ENCODE measurements around the gene CATSPERE.
"Not testable (repeated sequence)": the region's sequence is repeated elsewhere in the genome, so short reads cannot be mapped to it uniquely, and the experiment has no call there.

The CATSPERE gene

DNA sequence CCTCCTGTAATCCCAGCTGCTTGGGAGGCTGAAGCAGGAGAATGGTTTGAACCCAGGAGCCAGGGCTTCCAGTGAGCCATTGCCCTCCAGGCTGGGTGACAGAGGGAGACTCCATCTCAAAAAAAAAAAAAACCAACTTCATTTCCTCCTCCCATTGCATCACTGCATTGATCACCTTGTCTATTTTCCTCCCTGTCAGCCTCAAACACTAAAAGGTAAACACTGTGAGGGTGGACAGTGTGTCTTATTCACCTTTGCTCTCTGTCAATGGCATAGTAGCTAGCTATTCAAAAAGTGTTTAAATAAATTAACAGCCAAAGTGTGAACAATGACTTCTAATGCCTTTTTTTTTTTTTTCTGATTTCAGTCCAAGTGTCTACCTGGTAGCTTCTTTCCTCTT is 178.5 kb downstream of the CATSPERE start:
- DNase-seq = no peak

DNA sequence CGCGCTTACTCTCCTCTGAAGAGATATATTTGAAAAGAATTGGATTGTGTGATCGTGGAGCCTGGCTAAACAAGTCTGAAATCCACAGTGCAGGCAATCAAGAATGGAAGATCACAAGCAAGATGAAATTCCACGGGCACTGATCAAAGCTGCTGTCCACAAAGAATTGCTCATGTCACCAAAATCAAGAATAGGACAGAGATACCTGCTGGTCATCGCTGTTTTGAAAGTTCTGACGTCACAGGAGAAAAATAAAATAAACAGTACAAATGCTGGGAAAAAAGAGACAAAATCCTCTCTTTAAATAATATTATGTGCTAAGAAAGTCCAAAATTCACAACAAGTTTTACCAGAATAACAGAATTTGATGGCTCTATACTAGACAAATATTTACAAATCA is 179.8 kb downstream of the CATSPERE start:
- DNase-seq = no peak

DNA sequence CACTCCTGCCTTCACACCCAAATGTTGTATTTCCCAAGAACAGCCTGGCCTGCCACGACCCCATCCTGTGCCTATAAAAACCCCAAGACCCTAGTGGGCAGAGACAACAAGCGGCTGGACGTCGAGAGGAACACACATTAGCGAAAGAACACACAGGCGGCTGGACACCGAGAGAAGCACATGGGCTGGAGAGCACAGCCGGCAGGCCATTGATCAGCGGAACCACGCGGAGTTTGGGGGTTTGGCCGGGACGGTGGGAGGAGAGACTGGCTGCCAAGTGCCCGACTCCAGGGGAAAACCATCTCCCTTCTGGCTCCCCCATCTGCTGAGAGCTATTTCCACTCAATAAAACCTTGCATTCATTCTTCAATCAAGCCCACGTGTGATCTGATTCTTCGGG is 181.5 kb downstream of the CATSPERE start:
- no peak for DNase-seq

DNA sequence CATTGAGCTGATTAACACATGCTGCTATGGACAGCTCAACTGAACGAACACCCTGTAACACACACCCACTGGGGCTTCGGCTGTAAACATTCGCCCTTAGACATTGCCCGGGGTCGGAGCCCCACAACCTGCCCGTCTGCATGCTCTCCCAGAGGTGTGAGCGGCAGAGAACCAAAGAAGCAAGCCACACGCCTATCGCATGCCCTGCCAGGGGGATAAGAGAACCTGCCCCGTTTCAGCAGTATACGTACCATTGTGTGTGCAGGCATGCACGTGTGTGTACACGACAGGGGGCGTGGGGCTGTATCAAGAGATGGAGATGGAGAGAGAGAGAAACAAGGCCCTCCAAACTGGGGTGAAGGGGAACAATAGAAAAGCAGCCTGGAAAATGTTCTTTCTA is 181.9 kb downstream of the CATSPERE start:
- DNase-seq = no peak

DNA sequence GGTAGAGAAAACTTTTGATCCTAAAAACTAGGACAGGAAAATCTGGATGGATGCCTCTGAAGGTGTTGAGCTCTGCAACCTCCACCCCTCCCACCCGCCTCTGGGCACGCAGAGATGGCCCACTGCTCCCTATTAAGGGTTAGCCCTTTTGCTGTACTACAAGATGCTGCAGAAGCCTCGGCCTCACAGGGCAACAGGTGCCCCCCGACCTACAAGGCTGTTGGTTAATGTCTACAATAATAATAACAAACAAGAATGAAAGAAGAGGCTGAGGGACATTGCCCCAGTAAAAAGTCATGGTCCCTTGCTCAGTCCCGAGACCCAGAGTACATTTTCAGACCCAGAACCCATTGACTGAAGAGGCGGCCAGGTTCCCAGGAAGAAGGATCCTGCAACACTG is 184.3 kb downstream of the CATSPERE start:
- DNase-seq = no peak

DNA sequence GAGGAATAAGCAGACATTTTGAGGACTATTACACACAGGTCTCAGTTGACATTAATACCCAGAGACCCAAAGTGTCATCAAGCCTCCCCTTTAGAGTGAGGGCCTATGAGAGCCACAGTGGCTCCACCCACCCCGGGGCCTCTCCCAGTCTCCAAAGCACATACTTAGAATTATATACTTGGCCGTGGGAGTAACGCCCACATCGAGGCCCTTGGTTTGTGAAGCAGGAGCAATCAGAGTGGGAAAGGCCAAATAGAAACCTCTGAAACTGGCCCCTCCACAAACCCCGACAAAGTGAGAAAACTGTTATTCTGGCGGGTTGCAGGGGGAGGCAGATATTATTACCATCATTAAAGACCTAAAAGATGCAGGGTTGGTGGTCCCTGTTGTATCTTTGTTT is 184.8 kb downstream of the CATSPERE start:
- no peak for DNase-seq

DNA sequence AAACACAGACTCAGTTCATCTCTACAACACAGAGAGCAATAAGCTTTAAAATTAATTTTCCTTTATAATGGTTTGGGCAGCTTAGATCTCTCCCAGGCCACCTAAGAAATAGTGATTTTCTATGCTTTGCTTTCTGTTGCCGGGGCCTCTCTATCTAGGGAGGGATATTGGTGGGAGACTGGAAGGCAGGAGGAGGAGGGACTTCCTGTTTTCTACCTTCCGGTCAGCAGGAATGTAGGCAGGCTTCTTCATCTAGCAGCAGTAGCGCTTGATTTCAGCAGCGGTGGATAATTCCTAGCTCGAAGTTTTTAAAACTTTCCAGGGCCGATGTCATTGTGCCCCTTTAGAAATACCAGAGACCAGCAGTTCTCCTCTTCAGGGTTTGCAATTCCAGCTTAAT is 186.7 kb downstream of the CATSPERE start:
- DNase-seq = no peak

DNA sequence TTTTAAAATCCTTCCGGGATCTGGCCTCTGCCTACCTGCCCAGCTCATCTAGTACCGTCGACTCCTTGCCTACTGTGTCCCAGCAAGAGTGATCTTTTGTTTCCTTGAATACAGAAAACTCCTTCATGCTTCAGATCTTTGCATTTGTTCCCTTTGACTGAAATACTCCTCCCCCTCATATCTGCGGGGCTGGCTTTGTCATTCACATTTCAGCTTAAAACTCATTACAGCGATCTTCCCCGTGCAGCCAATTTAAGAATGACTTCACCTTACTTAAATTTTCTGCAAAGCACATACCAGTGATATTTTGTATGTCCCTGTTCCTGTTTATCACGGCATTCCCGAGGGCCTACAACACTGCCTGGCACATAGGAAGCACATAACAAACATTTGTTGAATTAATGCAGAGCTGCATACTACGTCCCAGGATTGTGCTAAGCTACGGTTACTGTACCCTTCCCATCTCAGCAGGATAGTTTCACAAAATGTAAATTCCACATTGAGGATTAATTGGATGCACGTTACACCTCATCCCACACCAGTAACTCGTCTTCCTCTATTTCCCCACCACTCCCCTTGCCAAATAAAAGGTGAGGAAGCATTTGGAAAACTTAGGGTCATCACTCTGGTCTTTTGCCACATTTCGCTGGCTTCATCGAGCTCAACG is 191.0 kb downstream of the CATSPERE start:
- peak; percentile 5 for DNase-seq

DNA sequence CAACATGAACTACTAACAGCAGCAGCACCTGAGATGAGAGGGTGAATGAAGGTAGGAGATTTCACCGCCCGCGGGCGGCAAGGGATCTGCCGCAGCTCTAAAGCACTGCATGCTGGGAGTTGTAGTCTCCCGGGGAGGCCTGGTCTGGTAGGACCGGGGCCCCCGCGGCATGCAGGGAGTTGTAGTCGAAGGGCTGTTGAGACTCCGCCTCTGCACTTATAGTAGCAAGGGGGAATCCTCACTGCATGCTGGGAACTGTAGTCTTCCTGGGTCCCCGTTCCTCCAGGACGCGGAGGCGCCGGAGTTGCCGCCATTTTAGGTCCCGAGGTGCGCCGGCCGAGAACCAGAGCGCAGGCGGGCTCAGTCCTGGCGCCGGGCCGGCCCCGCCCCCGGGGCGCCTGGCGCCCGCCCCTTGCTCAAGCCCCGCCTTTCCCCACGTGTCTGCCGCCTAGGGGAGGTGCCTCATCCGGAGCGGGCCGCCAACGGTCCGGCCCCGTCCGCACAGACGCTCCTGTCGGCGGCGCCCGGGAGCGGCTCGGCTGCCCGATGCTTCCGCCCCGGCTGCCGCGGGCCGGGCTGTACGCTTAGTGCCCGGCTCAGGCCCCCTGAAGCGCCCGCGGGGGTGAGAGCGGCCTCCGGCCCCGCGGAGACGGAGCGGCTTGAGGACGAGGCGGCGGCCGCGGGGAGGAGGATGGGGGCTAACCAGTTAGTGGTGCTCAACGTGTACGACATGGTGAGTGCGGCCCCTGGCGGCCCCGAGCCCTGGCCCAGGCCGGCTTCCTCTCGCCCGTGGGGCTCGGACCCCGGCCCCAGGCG is 191.8 kb downstream of the CATSPERE start, which contains the start of gene DESI2:
DESI2 (plus strand) TSS at position 504 of the 816 bp plus-strand sequence; CDS start at position 692, 188 bp downstream.
- peak; percentile 97 for DNase-seq

DNA sequence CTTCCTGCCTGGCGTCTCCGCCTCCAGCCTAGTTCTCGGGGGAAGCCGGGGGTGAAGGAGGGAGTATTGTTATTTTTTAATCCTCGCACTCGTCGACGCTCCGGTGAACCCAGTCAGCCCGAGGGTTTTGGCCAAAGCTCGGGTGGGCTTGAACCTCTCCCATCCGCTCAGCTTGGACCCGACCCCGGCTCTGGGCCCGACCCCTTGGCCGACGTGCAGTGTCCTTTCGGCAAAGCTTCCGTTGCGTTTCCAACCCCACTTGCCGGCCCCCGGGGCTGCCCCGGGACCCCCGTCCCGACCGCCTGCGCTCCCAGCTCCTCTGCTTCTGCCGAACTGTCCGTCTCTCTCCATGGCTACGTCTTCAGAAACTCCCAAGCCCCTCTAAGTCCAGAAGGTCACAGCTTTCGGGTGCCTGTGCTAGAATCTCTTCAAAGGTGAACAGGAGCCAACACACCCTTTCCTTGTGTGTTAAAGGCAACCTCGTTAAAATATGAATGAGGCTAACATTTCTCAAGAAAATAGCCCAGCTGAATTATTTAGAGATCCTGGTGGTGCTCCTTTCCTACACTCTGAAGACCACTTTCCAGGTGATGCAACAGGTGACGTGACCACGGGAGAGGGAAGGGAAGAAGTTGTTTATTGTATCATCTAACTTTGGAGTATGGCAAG is 192.5 kb downstream of the CATSPERE start:
- no peak for DNase-seq

DNA sequence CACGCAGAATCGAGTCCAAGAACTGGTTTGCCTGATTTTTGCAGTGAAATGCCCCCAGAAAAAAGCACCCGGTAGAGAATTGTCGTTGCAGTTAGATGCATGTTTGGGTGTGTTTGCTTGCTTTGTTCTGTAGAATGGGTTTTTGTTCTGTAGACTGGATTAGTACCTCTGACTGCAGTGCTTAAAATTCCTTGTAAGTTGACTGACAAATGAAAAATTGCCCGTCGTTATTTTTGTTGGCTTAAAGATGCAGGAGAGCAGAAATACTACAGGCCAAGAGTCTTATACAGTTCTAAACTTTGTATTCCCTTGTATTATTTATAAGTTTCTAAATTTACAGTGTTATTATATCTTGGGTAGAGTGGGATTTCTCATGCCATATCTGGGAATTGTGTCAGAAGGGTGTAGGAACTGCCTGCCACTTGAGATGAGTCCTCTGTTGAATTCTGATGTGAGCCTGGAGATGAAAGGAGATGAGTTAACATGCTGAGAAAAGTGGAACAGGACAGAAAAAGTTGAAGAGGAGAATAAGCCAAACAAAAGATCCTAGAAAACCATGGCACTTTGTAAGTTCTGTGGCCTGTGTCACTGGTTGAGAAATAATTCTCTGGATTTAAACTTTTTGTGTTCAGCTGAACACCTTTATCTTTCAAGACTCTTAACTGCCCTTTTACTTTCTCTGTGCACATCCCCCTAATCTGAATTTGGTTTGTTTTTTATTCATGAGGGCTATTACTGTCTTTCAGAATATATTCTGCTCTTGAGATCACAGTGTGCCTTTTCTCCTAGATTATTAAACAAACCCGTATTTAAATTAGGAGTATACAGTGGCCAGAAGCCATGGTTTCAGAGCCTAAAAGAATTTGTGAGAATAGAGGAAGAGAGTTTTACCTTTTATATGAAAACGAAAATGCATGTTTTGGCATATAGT is 193.3 kb downstream of the CATSPERE start:
- DNase-seq = no peak

DNA sequence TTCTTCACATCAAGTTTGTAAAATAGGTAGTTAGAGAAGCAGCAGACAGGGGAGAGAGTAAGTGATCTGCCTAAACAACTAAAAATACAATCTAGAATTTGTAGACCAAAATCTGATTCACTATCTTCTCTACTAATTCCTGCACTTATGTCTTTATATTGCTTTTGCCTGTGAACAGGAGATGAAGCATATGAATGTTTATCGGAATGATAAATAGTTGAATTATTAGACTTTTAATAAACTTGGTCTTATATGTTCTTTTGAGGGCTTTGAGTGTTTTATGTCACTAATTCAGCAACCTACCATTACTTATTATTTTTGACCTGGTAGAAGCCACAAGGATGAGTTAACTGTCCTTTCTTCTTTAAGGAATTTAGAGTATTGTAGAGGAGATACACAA is 194.1 kb downstream of the CATSPERE start:
- no peak for DNase-seq

DNA sequence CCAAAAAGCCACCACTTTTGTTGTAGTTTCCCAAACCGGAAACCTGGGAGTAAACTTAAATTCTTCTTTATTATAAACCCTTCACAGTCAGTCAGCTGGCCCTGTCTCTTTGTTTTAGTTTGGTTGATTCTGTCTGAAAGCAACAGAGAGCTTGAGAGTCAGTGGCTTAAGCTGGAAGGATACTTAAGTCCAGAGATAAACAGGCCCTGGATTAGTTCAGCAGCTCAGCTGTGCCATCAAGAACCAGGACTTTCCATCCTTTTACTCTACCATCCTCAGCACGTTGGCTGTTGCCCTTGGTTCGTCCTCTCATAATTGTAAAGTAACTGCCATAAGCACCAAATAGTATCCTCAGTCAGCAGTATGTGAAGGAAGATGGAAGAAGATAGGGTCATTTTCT is 196.3 kb downstream of the CATSPERE start:
- no peak for DNase-seq

DNA sequence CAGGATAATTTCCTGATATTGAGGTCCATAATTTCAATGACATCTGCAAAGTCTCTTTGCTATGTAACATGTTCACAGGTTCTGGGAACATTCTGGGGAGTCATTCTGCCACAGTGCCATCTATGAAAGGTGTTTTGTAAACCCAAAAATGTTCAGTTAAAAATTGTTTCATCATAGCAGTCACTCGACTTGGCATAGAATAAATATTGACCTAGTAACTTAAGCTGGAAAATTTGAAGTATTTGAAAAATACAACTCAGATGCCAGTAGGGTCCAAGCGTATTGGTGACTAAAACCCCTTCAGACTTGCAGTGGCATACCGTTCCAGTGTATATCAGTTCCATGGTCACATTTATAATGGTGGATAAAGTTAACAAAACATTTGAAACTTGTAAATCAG is 198.6 kb downstream of the CATSPERE start:
- DNase-seq = no peak

DNA sequence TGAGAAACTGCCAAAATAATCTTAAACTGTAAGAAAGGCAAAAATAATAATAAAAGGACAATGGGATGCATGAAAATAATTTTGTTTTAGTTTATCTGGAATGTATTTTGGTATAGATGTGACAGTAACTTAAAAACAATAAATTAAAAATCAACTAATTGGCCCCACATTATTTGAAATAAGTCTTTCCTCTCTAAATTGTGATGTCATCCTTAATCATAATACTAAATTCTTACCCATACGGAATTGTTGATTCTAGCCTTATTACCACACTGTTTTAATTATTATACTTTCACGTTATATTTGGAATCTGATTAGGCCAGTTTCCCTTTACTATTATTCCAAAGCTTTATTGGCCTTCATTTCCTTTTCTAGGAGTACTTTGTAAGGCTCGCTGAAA is 199.5 kb downstream of the CATSPERE start:
- DNase-seq = no peak

DNA sequence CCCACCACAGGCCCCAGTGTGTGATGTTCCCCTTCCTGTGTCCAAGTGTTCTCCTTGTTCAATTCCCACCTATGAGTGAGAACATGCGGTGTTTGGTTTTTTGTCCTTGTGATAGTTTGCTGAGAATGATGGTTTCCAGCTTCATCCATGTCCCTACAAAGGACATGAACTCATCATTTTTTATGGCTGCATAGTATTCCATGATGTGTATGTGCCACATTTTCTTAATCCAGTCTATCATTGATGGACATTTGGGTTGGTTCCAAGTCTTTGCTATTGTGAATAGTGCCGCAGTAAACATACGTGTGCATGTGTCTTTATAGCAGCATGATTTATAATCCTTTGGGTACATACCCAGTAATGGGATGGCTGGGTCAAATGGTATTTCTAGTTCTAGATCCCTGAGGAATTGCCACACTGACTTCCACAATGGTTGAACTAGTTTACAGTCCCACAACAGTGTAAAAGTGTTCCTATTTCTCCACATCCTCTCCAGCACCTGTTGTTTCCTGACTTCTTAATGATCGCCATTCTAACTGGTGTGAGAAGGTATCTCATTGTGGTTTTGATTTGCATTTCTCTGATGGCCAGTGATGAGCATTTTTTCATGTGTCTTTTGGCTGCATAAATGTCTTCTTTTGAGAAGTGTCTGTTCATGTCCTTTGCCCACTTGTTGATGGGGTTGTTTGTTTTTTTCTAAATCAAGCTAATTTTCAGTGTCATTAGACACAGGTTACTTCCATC is 200.7 kb downstream of the CATSPERE start:
- DNase-seq = not testable (repeated sequence)

DNA sequence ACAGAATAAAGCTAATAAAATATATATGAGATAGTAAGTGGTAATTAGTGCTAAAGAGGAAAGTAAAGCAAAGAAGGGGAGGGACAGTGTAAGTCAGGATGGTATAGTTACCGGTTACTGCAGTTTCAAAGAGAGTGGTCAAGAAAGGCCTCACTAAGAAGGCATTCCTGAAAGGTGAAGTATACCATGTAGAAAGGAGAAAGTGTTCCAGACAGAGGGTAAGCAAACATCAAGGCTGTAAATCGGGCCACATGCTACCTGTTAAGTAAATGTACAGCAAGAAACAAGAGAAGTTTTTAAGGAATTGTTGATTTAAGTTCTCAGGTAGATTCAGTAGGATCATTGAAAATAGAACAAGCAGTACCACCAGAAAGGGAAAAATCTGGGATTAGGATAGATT is 201.5 kb downstream of the CATSPERE start:
- DNase-seq = no peak

DNA sequence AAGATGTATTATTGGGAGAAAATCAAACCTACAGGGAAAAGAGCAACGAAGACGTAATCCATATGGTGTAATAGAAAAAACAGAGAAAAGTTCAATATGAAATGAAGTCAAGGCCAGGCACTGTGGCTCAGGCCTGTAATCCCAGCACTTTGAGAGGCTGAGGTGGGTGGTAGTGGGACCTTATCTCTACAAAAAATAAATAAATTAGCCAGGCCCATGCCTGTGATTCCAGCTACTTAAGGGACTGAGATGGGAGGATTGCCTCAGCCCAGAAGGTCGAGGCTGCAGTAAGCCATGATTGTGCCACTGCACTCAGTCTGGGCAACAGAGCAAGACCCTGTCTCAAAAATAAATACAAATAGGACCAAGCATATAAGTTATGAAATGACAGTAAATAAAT is 203.3 kb downstream of the CATSPERE start:
- DNase-seq = no peak

DNA sequence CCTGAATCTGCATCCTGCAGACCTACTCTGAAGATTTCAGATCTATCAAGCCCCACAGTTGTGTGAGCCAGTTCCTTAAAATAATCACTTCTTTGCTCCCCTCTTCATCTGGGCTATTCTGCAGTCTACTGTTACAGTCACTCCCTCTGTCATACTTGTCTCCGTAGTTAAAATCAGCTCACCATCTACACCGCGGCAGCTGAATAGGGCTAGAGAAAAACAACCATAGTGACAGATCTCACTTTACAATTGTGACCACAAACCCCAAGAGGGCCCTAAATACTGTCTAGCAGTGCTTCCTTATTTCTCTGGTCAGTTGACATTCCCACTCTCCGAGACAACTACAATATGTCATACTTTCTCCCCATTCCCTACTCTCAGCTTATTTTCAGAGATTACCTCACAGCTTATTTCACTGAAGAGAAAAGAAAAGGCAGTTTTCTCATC is 204.7 kb downstream of the CATSPERE start:
- no peak for DNase-seq

DNA sequence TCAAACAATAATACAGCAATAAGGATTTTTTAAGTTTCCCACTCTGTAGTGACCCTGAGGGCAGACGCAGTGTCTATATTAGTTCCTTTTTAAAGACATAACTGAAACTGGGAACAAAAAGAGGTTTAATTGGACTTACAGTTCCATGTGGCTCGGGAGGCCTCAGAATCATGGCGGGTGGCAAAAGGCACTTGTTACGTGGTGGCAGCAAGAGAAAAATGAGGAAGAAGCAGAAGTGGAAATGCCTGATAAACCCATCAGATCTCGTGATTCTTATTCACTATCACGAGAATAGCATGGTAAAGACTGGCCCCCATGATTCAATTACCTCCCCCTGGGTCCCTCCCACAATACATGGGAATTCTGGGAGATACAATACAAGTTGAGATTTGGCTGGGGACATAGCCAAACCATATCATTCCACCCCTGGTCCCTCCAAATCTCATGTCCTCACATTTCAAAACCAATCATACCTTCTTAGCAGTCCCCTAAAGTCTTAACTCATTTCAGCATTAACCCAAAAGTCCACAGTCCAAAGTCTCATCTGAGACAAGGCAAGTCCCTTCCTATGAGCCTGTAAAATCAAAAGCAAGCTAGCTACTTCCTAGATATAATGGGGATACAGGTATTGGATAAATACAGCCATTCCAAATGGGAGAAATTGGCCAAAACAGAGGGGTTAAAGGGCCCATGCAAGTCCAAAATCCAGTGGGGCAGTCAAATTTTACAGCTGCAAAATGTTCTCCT is 205.8 kb downstream of the CATSPERE start:
- DNase-seq = not testable (repeated sequence)

DNA sequence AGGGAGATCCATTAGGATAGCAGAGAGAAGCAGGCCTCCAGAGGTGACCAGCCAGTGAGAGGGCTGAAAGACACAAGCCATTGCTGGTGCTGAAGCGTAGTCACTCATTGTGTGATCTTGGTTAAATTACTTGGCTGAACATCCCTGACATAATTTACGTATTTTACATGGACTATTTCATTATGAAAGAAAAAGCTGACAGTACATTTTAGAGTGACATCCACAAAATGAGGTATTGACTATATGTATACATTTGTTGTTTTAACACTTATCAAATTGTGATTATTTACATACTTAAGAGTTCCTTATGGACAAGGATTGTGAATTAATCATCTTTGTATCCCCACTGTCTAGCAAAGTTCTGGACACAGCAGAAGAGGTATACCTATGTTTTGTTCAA is 206.7 kb downstream of the CATSPERE start:
- no peak for DNase-seq
